Kidney epithelial cell (primary cell): ENCODE measurements around the gene TAPBPL. TPM values are rescaled to one million over a fixed set of nuclear protein-coding genes. Genes with fewer than 3 reads are reported as not detected.
"Not testable (repeated sequence)": the region's sequence is repeated elsewhere in the genome, so short reads cannot be mapped to it uniquely, and the experiment has no call there.

ENCODE experiments used
- DNase-seq: peaks from one replicate; pipeline ENCODE4 v3.0.0-alpha.2; 2010; ENCODE audit warnings: low read depth
- H3K27me3 ChIP-seq: 2 replicates; pipeline ENCODE4 v1.6.0; 2011; ENCODE audit warnings: low read length; ENCODE audit not compliant: control insufficient read depth, insufficient read depth
- H3K36me3 ChIP-seq: 2 replicates; pipeline ENCODE4 v1.5.1; 2011; ENCODE audit warnings: low read length; ENCODE audit not compliant: control insufficient read depth, insufficient read depth
- H3K4me3 ChIP-seq: 2 replicates; pipeline ENCODE4 v1.5.1; 2011; ENCODE audit warnings: low read depth, mild to moderate bottlenecking, control low read depth, low read length
- CTCF ChIP-seq: IDR thresholded peaks from 2 replicates; pipeline ENCODE4 v1.5.1; 2011; ENCODE audit warnings: mild to moderate bottlenecking, moderate library complexity, low read length, control low read depth, inconsistent platforms; ENCODE audit not compliant: insufficient read depth, poor library complexity, severe bottlenecking
- total RNA-seq: library from RNA; depleted of rRNA; stranded (reverse); fragments of >200 nt; gene quantifications from 2 replicates; pipeline ENCODE4 v1.2.3, GENCODE V29; 2015

The TAPBPL gene
- total RNA-seq, 1 donor from 2014 or later: 14.4 TPM

GRCh38 chr12:6425590-6426531 is 26.0 kb upstream of the TAPBPL start:
- no peak for DNase-seq
- H3K4me3 ChIP-seq: no peak overlapping the region
- H3K36me3 ChIP-seq: no peaks in the 10 kb centered on the region
- TF ChIP-seq CTCF: no peak
- H3K27me3 ChIP-seq: no peaks in the 10 kb centered on the region

- peak; percentile 61 for DNase-seq
- Histone ChIP-seq H3K4me3 (no peak overlapping the region), H3K36me3 (no peaks in the 10 kb centered on the region), H3K27me3 (no peaks in the 10 kb centered on the region)
- no peak for TF ChIP-seq CTCF
Observed at GRCh38 chr12:6426882-6427671, 24.8 kb upstream of the TAPBPL start.

GRCh38 chr12:6427796-6428195 is 24.0 kb upstream of the TAPBPL start:
- not testable (repeated sequence) for H3K4me3 ChIP-seq, H3K27me3 ChIP-seq, H3K36me3 ChIP-seq, DNase-seq

GRCh38 chr12:6428326-6428725 is 23.5 kb upstream of the TAPBPL start:
- TF ChIP-seq CTCF: no peak
- no peak overlapping the region for H3K4me3 ChIP-seq
- no peaks in the 10 kb centered on the region for H3K36me3 ChIP-seq
- DNase-seq: no peak
- no peaks in the 10 kb centered on the region for H3K27me3 ChIP-seq

GRCh38 chr12:6430124-6430989 is 21.5 kb upstream of the TAPBPL start:
- no peak overlapping the region for H3K4me3 ChIP-seq
- H3K36me3 ChIP-seq: no peaks in the 10 kb centered on the region
- TF ChIP-seq CTCF: no peak
- H3K27me3 ChIP-seq: no peaks in the 10 kb centered on the region
- DNase-seq: peak; percentile 58
